ENCODE data around the gene HRC. TPM values are rescaled to one million over a fixed set of nuclear protein-coding genes. Genes with fewer than 3 reads are reported as not detected.
"Not testable (repeated sequence)": the region's sequence is repeated elsewhere in the genome, so short reads cannot be mapped to it uniquely, and the experiment has no call there.

The HRC gene
- total RNA-seq, 2 experiments from 2014 or later = not detected

DNA sequence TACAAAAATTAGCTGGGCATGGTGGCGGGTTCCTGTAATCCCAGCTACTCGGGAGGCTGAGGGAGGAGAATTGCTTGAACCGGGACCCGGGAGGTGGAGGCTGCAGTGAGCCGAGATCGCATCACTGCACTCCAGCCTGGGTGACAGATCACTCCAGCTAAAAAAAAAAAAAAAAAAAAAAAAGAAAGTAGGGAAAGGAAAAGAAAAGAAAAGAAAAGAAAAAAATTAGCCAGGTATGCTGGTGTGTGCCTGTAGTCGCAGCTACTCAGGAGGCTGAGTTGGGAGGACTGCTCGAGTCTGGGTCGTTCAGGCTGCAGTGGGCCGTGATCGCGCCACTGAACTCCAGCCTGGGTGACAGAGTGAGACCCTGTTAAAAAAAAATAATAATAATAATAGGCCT lies 28.0 kb downstream of the HRC start:
- H3K4me1 Mint-ChIP-seq = peaks cover 13% of the 10 kb centered on the region
- POLR2A ChIA-PET; H3K9me3 Mint-ChIP-seq; H3K27ac Mint-ChIP-seq; H3K36me3 Mint-ChIP-seq (ENCODE audit: low read depth); H3K4me3 Mint-ChIP-seq; DNase-seq; H3K27me3 Mint-ChIP-seq: not testable (repeated sequence)
- CTCF ChIA-PET = interaction anchor here (0.6 to 3.2 kb wide), 6 partner anchors 9 to 157 kb away, joined by 3 to 24 read pairs (median 8); partner anchors contain the start of gene LIN7B

DNA sequence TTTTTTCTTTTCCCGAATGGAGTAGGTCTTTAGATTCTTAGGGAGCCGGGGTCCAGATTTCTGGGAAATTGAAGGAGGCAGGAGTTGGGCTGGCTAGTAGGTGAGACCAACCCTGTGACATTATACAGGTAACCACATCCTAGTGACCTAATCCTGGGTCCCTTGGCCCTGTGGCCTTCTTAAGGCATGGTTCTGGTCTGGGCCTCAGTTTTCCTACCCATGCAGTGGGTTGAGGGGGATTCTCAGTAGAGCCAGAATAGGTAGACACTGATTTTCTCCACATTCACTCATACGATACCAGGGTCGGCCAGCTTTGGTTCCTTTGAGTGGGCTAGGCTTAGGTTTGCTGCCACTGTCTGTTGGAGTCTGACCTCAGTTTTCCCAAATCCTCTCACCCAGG lies 28.6 kb downstream of the HRC start:
- no peak overlapping the region for H3K27ac Mint-ChIP-seq
- CTCF ChIA-PET = no interaction called here

DNA sequence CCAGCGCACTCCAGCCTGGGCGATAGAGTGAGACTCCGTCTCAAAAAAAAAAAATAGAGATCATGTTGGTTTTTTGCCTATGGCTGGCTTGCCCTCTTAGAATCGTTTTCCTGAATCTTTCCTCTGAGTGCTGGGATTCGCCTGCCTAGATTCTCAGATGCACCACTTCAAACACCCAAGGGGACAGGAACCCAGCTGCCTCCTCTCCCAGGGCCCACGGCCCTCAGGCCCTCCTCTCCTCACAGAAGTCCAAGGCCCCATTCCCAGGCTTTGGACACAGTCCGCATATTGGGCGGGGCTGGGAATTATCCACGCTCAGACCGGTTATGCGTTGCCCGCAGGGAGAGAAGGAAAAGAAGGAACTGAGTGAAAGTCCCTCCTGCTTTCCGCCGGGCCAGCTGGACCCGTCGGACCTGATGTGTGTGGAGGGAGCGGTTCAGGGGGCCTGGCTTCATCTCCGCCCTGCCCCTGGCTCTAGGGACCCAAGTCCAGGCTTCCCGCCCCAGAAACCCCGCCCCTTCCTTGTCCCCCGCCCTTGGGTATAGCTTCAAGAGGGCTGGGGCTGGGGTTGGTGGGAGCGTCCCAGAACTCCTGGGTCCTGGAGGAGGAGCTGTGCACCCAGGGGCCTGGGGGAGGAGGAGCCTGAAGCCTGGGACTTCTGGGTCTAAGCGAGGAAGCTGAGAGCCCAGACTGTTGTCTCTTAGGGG lies 30.0 kb downstream of the HRC start:
- ChIA-PET CTCF (interaction anchor here (0.7 to 1.7 kb wide), 2 partner anchors 27 to 126 kb away, joined by 3 to 7 read pairs; no protein-coding TSS in a partner anchor), POLR2A (no interaction called here)
- Mint-ChIP-seq H3K36me3 (ENCODE audit: low read depth) (no peaks in the 10 kb centered on the region), H3K9me3 (no peaks in the 10 kb centered on the region), H3K4me1 (peaks cover 19% of the 10 kb centered on the region), H3K4me3 (no peak overlapping the region), H3K27me3 (peaks cover 16% of the 10 kb centered on the region), H3K27ac (no peak overlapping the region)
- DNase-seq = no peak

More for the DNA sequence above, 28.6 kb downstream of the HRC start:
- H3K9me3 Mint-ChIP-seq = no peaks in the 10 kb centered on the region
- POLR2A ChIA-PET = no interaction called here
- H3K4me3 Mint-ChIP-seq = no peak overlapping the region
- H3K27me3 Mint-ChIP-seq = peaks cover 7% of the 10 kb centered on the region
- no peak for DNase-seq
- H3K36me3 Mint-ChIP-seq (ENCODE audit: low read depth) = no peaks in the 10 kb centered on the region
- H3K4me1 Mint-ChIP-seq = peaks cover 13% of the 10 kb centered on the region

DNA sequence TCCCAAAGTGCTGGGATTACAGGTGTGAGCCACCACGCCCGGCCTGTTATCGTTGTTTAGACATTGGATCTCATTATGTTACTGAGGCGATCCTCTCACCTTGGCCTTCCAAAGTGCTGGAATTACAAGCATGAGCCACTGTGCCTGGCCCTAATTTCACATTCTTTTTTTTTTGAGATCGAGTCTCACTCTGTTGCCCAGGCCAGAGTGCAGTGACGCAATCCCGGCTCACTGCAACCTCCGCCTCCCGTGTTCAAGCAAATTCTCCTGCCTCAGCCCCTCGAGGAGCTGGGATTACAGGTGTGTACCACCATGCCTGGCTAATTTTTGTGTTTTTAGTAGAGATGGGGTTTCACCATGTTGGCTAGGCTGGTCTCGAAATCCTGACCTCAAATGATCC lies 31.9 kb downstream of the HRC start:
- H3K9me3 Mint-ChIP-seq; DNase-seq; POLR2A ChIA-PET; H3K36me3 Mint-ChIP-seq (ENCODE audit: low read depth); H3K4me3 Mint-ChIP-seq; H3K27ac Mint-ChIP-seq: not testable (repeated sequence)
- Mint-ChIP-seq H3K27me3 (peaks cover 16% of the 10 kb centered on the region), H3K4me1 (peaks cover 15% of the 10 kb centered on the region)
- CTCF ChIA-PET = interaction anchor here (1.5 kb wide), 1 partner anchor 27 kb away, joined by 3 read pairs; no protein-coding TSS in a partner anchor

- H3K9me3 Mint-ChIP-seq, CTCF ChIA-PET: not testable (repeated sequence)
Measured at GRCh38 chr19:49121841-49122240, 33.4 kb downstream of the HRC start.

GRCh38 chr19:49120868-49121267 lies 34.3 kb downstream of the HRC start:
- peak overlapping the region; percentile 62 for H3K4me3 Mint-ChIP-seq
- H3K27me3 Mint-ChIP-seq = peaks cover 16% of the 10 kb centered on the region
- CTCF ChIA-PET = interaction anchor here (0.6 to 2.1 kb wide), 6 partner anchors 11 to 948 kb away, joined by 3 to 6 read pairs (median 4); partner anchors contain the start of gene RUVBL2
- POLR2A ChIA-PET = no interaction called here
- peaks cover 22% of the 10 kb centered on the region for H3K4me1 Mint-ChIP-seq
- DNase-seq = no peak
- no peaks in the 10 kb centered on the region for H3K9me3 Mint-ChIP-seq
- no peaks in the 10 kb centered on the region for H3K36me3 Mint-ChIP-seq (ENCODE audit: low read depth)
- no peak overlapping the region for H3K27ac Mint-ChIP-seq

More at GRCh38 chr19:49121841-49122240, 33.4 kb downstream of the HRC start:
- POLR2A ChIA-PET; H3K27ac Mint-ChIP-seq; H3K36me3 Mint-ChIP-seq (ENCODE audit: low read depth); H3K4me3 Mint-ChIP-seq; DNase-seq: not testable (repeated sequence)
- H3K4me1 Mint-ChIP-seq = peaks cover 19% of the 10 kb centered on the region
- H3K27me3 Mint-ChIP-seq = peaks cover 16% of the 10 kb centered on the region

- CTCF ChIA-PET = interaction anchor here (0.6 to 2.1 kb wide), 6 partner anchors 12 to 949 kb away, joined by 3 to 6 read pairs (median 4); partner anchors contain the start of gene RUVBL2
- H3K27ac Mint-ChIP-seq = no peak overlapping the region
- peaks cover 22% of the 10 kb centered on the region for H3K4me1 Mint-ChIP-seq
- H3K27me3 Mint-ChIP-seq = peaks cover 16% of the 10 kb centered on the region
- no peak for DNase-seq
- POLR2A ChIA-PET = no interaction called here
- H3K9me3 Mint-ChIP-seq = no peaks in the 10 kb centered on the region
- peak overlapping the region; percentile 62 for H3K4me3 Mint-ChIP-seq
- no peaks in the 10 kb centered on the region for H3K36me3 Mint-ChIP-seq (ENCODE audit: low read depth)
Measured at GRCh38 chr19:49120325-49120683, 34.9 kb downstream of the HRC start.

DNA sequence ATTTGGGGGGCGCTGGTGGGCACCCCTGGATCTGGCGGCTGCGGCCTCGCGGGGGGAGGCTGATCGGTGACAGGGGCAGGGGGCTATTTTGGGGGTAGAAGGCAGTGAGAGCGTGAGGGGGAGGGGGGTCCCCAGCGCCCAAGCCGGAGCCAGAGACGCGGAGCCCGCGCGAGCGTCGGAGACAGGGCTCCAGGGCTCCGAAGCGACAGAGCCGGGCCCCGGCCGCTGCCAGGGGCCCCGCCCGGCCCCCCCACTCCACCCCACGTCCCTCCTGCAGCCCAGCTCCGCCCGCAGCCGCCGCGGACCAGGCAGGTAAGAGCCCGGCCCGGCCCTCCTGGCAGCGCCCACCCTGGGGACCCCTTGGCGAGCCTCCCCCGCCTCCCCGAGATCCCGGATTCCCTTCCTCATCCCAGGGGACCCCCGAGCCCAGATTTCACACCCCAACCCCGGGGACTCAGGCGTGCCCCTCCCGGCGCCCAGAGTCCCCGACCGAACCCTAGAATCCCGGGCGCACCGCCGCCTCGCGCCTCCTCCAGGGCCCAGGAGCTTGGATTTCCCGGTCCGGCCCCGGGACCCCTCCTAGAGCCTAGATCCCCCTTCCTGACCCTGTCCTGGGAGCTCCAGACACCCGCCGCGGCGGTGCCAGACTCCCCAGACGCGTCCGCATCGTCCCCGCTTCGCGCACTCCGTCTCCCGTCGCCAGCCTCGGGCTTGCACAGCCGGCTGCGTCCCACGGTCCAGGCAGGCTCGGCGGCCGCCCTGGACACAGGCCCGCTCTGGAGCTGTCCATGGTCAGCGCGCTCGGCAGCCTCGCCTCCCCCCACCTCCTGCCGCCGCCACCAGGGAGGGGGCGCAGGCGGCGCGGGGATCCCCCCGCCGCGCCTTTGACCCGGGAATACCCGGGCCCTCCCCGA lies 35.5 kb downstream of the HRC start, which contains the start of gene PPFIA3:
Gene PPFIA3 (plus strand): TSS at position 134 of the 914 bp plus-strand sequence. CDS start 8,330 bp downstream, outside the sequence.
- Mint-ChIP-seq H3K4me3 (peak within 1 kb of the TSS; percentile 82), H3K9me3 (no peaks in the 10 kb centered on the region), H3K4me1 (peaks cover 27% of the 10 kb centered on the region), H3K27ac (peak within 1 kb of the TSS; percentile 86), H3K27me3 (peaks cover 16% of the 10 kb centered on the region), H3K36me3 (ENCODE audit: low read depth) (no peaks in the 10 kb centered on the region)
- ChIA-PET CTCF (interaction anchor here (0.7 to 2.1 kb wide), 4 partner anchors 12 to 30 kb away, joined by 3 to 6 read pairs (median 4); no protein-coding TSS in a partner anchor), POLR2A (no interaction called here)
- DNase-seq = no peak

DNA sequence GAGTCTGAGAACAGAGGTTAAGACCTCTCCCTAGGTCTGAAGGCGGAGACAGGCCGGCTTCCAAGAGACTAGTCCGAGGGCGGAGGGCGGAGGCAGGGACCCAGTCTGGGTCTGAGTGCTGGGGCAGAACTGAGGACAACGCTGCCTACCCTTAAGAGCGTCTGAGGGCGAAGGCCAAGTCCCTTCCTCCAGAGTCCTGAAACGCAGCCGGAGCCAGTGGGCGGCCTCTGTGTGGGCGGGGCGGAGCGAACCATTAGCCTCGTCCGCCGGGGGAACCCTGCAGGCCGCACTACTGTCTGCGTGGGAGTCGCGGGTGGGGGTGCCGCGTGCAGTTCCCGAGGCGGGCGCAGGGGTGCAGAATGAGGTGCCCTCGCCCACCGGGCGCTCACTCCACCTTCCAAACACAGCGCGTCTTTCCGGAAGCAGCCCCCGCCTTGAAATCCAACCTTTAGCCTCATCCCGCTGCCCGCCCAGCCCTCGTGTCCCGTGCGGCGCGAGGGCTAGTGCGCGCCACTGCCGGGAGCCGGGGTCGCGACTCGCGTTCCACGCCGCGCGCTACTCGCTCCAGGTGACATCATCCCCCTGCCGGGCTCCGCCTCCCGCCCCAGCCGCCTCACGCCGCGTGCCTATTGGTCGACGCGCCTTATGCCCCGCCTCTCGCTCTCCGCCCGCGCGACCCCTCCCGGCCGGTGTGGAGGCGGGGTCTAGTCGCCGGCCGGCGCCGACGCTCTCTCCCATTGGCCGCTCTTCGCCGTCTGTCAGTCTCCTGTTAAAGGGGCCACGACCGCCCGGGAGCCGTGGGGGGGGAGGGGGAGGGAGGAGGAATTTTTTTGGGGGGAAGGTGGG lies 36.4 kb downstream of the HRC start, which contains the start of gene C19orf73:
Gene C19orf73 (minus strand): TSS at position 579 of the 846 bp plus-strand sequence. CDS start 121 bp downstream, at position 458.
- ChIA-PET POLR2A (no interaction called here), CTCF (interaction anchor here (1.5 to 1.8 kb wide), 2 partner anchors 13 to 125 kb away, joined by 5 to 7 read pairs; partner anchors contain the start of genes GYS1 and RUVBL2)
- peak within 1 kb of the TSS; percentile 86 for H3K27ac Mint-ChIP-seq
- H3K9me3 Mint-ChIP-seq = no peaks in the 10 kb centered on the region
- DNase-seq = peak; percentile 94
- H3K4me1 Mint-ChIP-seq = peaks cover 29% of the 10 kb centered on the region
- peak within 1 kb of the TSS; percentile 82 for H3K4me3 Mint-ChIP-seq
- peaks cover 16% of the 10 kb centered on the region for H3K27me3 Mint-ChIP-seq
- H3K36me3 Mint-ChIP-seq (ENCODE audit: low read depth) = no peaks in the 10 kb centered on the region

- peak overlapping the region; percentile 82 for H3K4me3 Mint-ChIP-seq
- peaks cover 35% of the 10 kb centered on the region for H3K4me1 Mint-ChIP-seq
- POLR2A ChIA-PET = no interaction called here
- H3K27me3 Mint-ChIP-seq = peaks cover 12% of the 10 kb centered on the region
- H3K9me3 Mint-ChIP-seq = no peaks in the 10 kb centered on the region
- DNase-seq = no peak
- H3K36me3 Mint-ChIP-seq (ENCODE audit: low read depth) = no peaks in the 10 kb centered on the region
- CTCF ChIA-PET = interaction anchor here (1.4 to 2.0 kb wide), 4 partner anchors 12 to 125 kb away, joined by 5 to 9 read pairs (median 8); partner anchors contain the start of genes GYS1 and RUVBL2
- peak overlapping the region; percentile 86 for H3K27ac Mint-ChIP-seq
Measured at GRCh38 chr19:49117677-49118564, 37.3 kb downstream of the HRC start.

DNA sequence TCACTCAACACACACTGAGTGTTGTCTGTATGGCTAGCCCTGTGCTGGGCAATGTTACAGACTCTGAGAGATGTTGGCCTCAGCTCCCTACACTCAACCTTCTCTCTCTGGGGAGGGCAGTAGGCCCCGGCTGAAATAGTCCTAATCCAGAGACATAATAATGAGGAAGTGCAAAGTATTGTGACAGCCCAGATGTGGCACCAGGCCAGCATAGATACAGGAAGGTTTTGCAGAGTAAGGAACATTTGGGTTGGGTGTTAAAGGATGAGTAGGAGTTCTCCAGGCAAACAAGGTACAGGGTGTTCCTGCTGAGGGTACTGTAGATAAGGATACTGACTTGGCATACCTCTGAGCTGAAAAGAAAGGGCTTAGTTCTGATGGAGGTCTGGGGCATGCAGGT lies 38.7 kb downstream of the HRC start:
- H3K36me3 Mint-ChIP-seq (ENCODE audit: low read depth) = no peaks in the 10 kb centered on the region
- peak overlapping the region; percentile 0 for H3K27ac Mint-ChIP-seq
- ChIA-PET POLR2A (no interaction called here), CTCF (interaction anchor here (1.1 to 2.0 kb wide), 3 partner anchors 10 to 18 kb away, joined by 3 to 9 read pairs (median 7); no protein-coding TSS in a partner anchor)
- H3K27me3 Mint-ChIP-seq = peaks cover 9% of the 10 kb centered on the region
- H3K4me1 Mint-ChIP-seq = peaks cover 35% of the 10 kb centered on the region
- no peaks in the 10 kb centered on the region for H3K9me3 Mint-ChIP-seq
- peak overlapping the region; percentile 72 for H3K4me3 Mint-ChIP-seq
- no peak for DNase-seq
